Keratinocyte (primary cell): ENCODE results near the gene VMP1. TPM values are rescaled to one million over a fixed set of nuclear protein-coding genes. Genes with fewer than 3 reads are reported as not detected.
A peak's percentile ranks its signal among the peaks of the same experiment; 100 is the strongest.

ENCODE experiments used
- DNase-seq: peaks from one replicate; pipeline ENCODE4 v3.0.0-alpha.2; 2011; ENCODE audit warnings: low read depth, missing footprints, low spot score
- FAIRE-seq: peaks from 2 replicates; lab custom pipeline; 2011; peaks lifted over from hg19 to GRCh38; lab: Jason Lieb, UNC
- H2AFZ ChIP-seq: 2 replicates; pipeline ENCODE4 v1.6.0; 2012; ENCODE audit warnings: low read length, control low read depth, inconsistent platforms; ENCODE audit not compliant: control insufficient read depth
- H3K27ac ChIP-seq: 2 replicates; pipeline ENCODE4 v1.5.1; 2011; ENCODE audit warnings: low read length; ENCODE audit not compliant: control insufficient read depth, insufficient read depth
- H3K27me3 ChIP-seq: 3 replicates; pipeline ENCODE4 v1.6.0; 2011; ENCODE audit warnings: low read length; ENCODE audit not compliant: control insufficient read depth, insufficient read depth; ENCODE audit errors: extremely low read depth
- H3K36me3 ChIP-seq, 2 experiments: 2 replicates in 1 of 2; 3 replicates in 1 of 2; pipeline ENCODE4 v1.5.1; 2011; ENCODE audit warnings: low read length in 2 of 2, mild to moderate bottlenecking in 1 of 2; ENCODE audit not compliant: control insufficient read depth in 2 of 2, insufficient read depth in 2 of 2; ENCODE audit errors: extremely low read depth in 1 of 2
- H3K4me1 ChIP-seq: 3 replicates; pipeline ENCODE4 v1.5.1; 2011; ENCODE audit warnings: low read length; ENCODE audit not compliant: control insufficient read depth, insufficient read depth; ENCODE audit errors: extremely low read depth
- H3K4me2 ChIP-seq: 3 replicates; pipeline ENCODE4 v1.6.0; 2011; ENCODE audit warnings: low read depth, low read length; ENCODE audit not compliant: control insufficient read depth, insufficient read depth; ENCODE audit errors: extremely low read depth
- H3K4me3 ChIP-seq, 3 experiments: fragments of 200-600 bp in 1 of 3; sonication (generic) in 1 of 3; 2 replicates in 2 of 3; 3 replicates in 1 of 3; pipeline ENCODE4 v1.5.1; 2011 to 2016; ENCODE audit warnings: low read length in 3 of 3, mild to moderate bottlenecking in 3 of 3, control low read depth in 2 of 3, inconsistent platforms in 1 of 3, low read depth in 1 of 3, mixed read lengths in 1 of 3, mixed run types in 1 of 3, moderate library complexity in 1 of 3; ENCODE audit not compliant: control insufficient read depth in 2 of 3, insufficient read depth in 2 of 3; ENCODE audit errors: extremely low read depth in 1 of 3
- H3K79me2 ChIP-seq: 2 replicates; pipeline ENCODE4 v1.6.0; 2012; ENCODE audit warnings: low read length; ENCODE audit not compliant: control insufficient read depth, insufficient read depth
- H3K9ac ChIP-seq: 3 replicates; pipeline ENCODE4 v1.6.0; 2011; ENCODE audit warnings: low read length; ENCODE audit not compliant: control insufficient read depth, insufficient read depth; ENCODE audit errors: extremely low read depth
- H3K9me1 ChIP-seq: 3 replicates; pipeline ENCODE4 v1.6.0; 2011; ENCODE audit warnings: low read length; ENCODE audit not compliant: control insufficient read depth, insufficient read depth; ENCODE audit errors: extremely low read depth
- H3K9me3 ChIP-seq: 2 replicates; pipeline ENCODE4 v1.5.1; 2012; ENCODE audit warnings: low read depth, low read length; ENCODE audit not compliant: control insufficient read depth
- H4K20me1 ChIP-seq: 3 replicates; pipeline ENCODE4 v1.6.0; 2011; ENCODE audit warnings: low read length; ENCODE audit not compliant: control insufficient read depth, insufficient read depth; ENCODE audit errors: extremely low read depth
- CTCF ChIP-seq, 3 experiments: IDR thresholded peaks in 1 of 3; conservative IDR thresholded peaks in 1 of 3; optimal IDR thresholded peaks in 1 of 3; 2 replicates in 2 of 3; 3 replicates in 1 of 3; pipeline versions ENCODE3 to v1.5.1; 2011; ENCODE audit warnings: low read length in 3 of 3, mild to moderate bottlenecking in 3 of 3, moderate library complexity in 2 of 3, control low read depth in 1 of 3, inconsistent platforms in 1 of 3; ENCODE audit not compliant: insufficient read depth in 2 of 3; ENCODE audit errors: extremely low read depth in 1 of 3
- EZH2 ChIP-seq: IDR thresholded peaks from one replicate; pipeline ENCODE4 v1.6.1; 2012; ENCODE audit warnings: inconsistent platforms, mild to moderate bottlenecking, low read length, moderate library complexity
- dilution Hi-C: fragments of 300-500 bp; cut with MboI; formaldehyde crosslinking; loops from one replicate; pipeline ENCODE4 v1.7.0; 2020; ENCODE audit warnings: low sequenced_read_pairs; ENCODE audit not compliant: extremely low pct_ligation_motif_present
- polyA plus RNA-seq, 5 experiments: library from polyadenylated mRNA; depleted of rRNA in 3 of 5; stranded (reverse) in 3 of 5; stranded (forward) in 1 of 5; unstranded in 1 of 5; fragments of >200 nt; gene quantifications; 1 replicate in 1 of 5; 2 replicates in 3 of 5; 3 replicates in 1 of 5; pipeline versions ENCODE4 v1.2.1 to v1.2.3, GENCODE V29; 2011 to 2012; ENCODE audit warnings: missing spikeins in 2 of 5, low read depth in 1 of 5, low replicate concordance in 1 of 5

The VMP1 gene
- polyA plus RNA-seq, 1 donor (not counting 4 experiments of a cell fraction or from before 2014, with no cell fraction given): 303 TPM

GRCh38 chr17:59830846-59831486 is 123.5 kb downstream of the VMP1 start:
- peaks cover 44% of the 10 kb centered on the region for H3K4me1 ChIP-seq
- H3K27me3 ChIP-seq: no peaks in the 10 kb centered on the region
- DNase-seq (no peak), FAIRE-seq (no peak)
- H3K4me2 ChIP-seq: peak overlapping the region; percentile 91
- H3K9me1 ChIP-seq: no peaks in the 10 kb centered on the region
- no peak overlapping the region for H2AFZ ChIP-seq
- H3K36me3 ChIP-seq: no peaks in the 10 kb centered on the region
- peaks cover 11% of the 10 kb centered on the region for H3K79me2 ChIP-seq
- no peak for TF ChIP-seq CTCF (optimal IDR thresholded peaks at IDR 0.05 in 1 of 3, IDR thresholded peaks at IDR 0.05 in 1 of 3, conservative IDR thresholded peaks at IDR 0.05 in 1 of 3; ENCODE audit: extremely low read depth in 1 of 3, insufficient read depth in 2 of 3, low read length in 3 of 3)
- TF ChIP-seq EZH2: no peak
- no peaks in the 10 kb centered on the region for H4K20me1 ChIP-seq
- no peak overlapping the region for H3K4me3 ChIP-seq
- no peaks in the 10 kb centered on the region for H3K9me3 ChIP-seq
- peak overlapping the region; percentile 95 for H3K27ac ChIP-seq
- H3K9ac ChIP-seq: peak overlapping the region; percentile 77
- dilution Hi-C loops: no loop called here

- H3K27ac ChIP-seq: no peak overlapping the region
- H4K20me1 ChIP-seq: no peaks in the 10 kb centered on the region
- no peak overlapping the region for H3K9ac ChIP-seq
- peaks cover 10% of the 10 kb centered on the region for H3K79me2 ChIP-seq
- dilution Hi-C loops: no loop called here
- H3K27me3 ChIP-seq: no peaks in the 10 kb centered on the region
- DNase-seq (no peak), FAIRE-seq (no peak)
- H3K4me2 ChIP-seq: no peak overlapping the region
- H2AFZ ChIP-seq: no peak overlapping the region
- no peaks in the 10 kb centered on the region for H3K9me3 ChIP-seq
- TF ChIP-seq EZH2 (no peak), CTCF (optimal IDR thresholded peaks at IDR 0.05 in 1 of 3, IDR thresholded peaks at IDR 0.05 in 1 of 3, conservative IDR thresholded peaks at IDR 0.05 in 1 of 3; ENCODE audit: extremely low read depth in 1 of 3, insufficient read depth in 2 of 3, low read length in 3 of 3) (no peak)
- no peaks in the 10 kb centered on the region for H3K9me1 ChIP-seq
- H3K4me1 ChIP-seq: peaks cover 49% of the 10 kb centered on the region
- no peak overlapping the region for H3K4me3 ChIP-seq
- no peaks in the 10 kb centered on the region for H3K36me3 ChIP-seq
Observed at GRCh38 chr17:59832883-59833379, 125.5 kb downstream of the VMP1 start.
